GM23338 (cell line): Measurements from ENCODE around the gene CHST15. TPM values are rescaled to one million over a fixed set of nuclear protein-coding genes. Genes with fewer than 3 reads are reported as not detected.
A peak's percentile ranks its signal among the peaks of the same experiment; 100 is the strongest.

ENCODE experiments used
- ATAC-seq: fragments of 200-7000 bp; cut with Tn5 transposase; 3 replicates; pipeline ENCODE4 v1.9.1; 2020
- DNase-seq: peaks from one replicate; pipeline ENCODE4 v3.0.0-alpha.2; 2015; ENCODE audit warnings: low spot score
- H2AFZ ChIP-seq: fragments of 200-600 bp; sonication (generic); 2 replicates; pipeline ENCODE4 v1.8.0; 2016; ENCODE audit warnings: antibody characterized with exemption, mild to moderate bottlenecking, moderate library complexity
- H3F3A ChIP-seq: fragments of 200-600 bp; sonication (generic); replicated peaks from 2 replicates; pipeline ENCODE4 v1.8.0; 2017; ENCODE audit warnings: antibody characterized with exemption, mixed run types, low read depth
- H3K27ac ChIP-seq: fragments of 200-600 bp; sonication (generic); 2 replicates; pipeline ENCODE4 v1.6.1; 2016; ENCODE audit warnings: low read depth
- H3K27me3 ChIP-seq: fragments of 200-600 bp; sonication (generic); 2 replicates; pipeline ENCODE4 v1.8.0; 2016; ENCODE audit warnings: mild to moderate bottlenecking, mixed run types, moderate library complexity; ENCODE audit not compliant: insufficient read depth
- H3K36me3 ChIP-seq: fragments of 200-600 bp; sonication (generic); 2 replicates; pipeline ENCODE4 v1.8.0; 2016; ENCODE audit warnings: mild to moderate bottlenecking; ENCODE audit not compliant: insufficient read depth
- H3K4me1 ChIP-seq: fragments of 200-600 bp; sonication (generic); 2 replicates; pipeline ENCODE4 v1.8.0; 2016; ENCODE audit warnings: mild to moderate bottlenecking, moderate library complexity; ENCODE audit not compliant: insufficient read depth
- H3K4me2 ChIP-seq: fragments of 200-600 bp; sonication (generic); 2 replicates; pipeline ENCODE4 v1.7.1; 2017; ENCODE audit warnings: mixed run types
- H3K4me3 ChIP-seq: fragments of 200-600 bp; sonication (generic); 2 replicates; pipeline ENCODE4 v1.6.1; 2016; ENCODE audit warnings: mixed run types
- H3K79me2 ChIP-seq: fragments of 200-600 bp; sonication (generic); replicated peaks from 2 replicates; pipeline ENCODE4 v1.8.0; 2017; ENCODE audit warnings: mild to moderate bottlenecking; ENCODE audit not compliant: insufficient read depth
- H3K9me2 ChIP-seq: fragments of 200-600 bp; sonication (generic); 2 replicates; pipeline ENCODE4 v1.8.0; 2017; ENCODE audit not compliant: insufficient read depth
- H4K20me1 ChIP-seq: fragments of 200-600 bp; sonication (generic); replicated peaks from 2 replicates; pipeline ENCODE4 v1.8.0; 2017; ENCODE audit warnings: mild to moderate bottlenecking; ENCODE audit not compliant: insufficient read depth
- H3K27ac Mint-ChIP-seq: 2 replicates; pipeline ENCODE4 v1.8.0; 2020; ENCODE audit warnings: inconsistent platforms, mild to moderate bottlenecking, moderate library complexity, mixed read lengths
- H3K27me3 Mint-ChIP-seq: 3 replicates; pipeline ENCODE4 v1.8.0; 2022; ENCODE audit warnings: low read depth, mild to moderate bottlenecking, moderate library complexity, mixed read lengths, inconsistent platforms; ENCODE audit not compliant: insufficient read depth, poor library complexity
- H3K36me3 Mint-ChIP-seq: 3 replicates; pipeline ENCODE4 v1.8.0; 2021; ENCODE audit warnings: low read depth, mild to moderate bottlenecking, inconsistent platforms, moderate library complexity, mixed read lengths
- H3K4me1 Mint-ChIP-seq: 3 replicates; pipeline ENCODE4 v1.8.0; 2020; ENCODE audit warnings: mild to moderate bottlenecking, inconsistent platforms, mixed read lengths
- H3K4me3 Mint-ChIP-seq: 3 replicates; pipeline ENCODE4 v1.8.0; 2021; ENCODE audit warnings: moderate library complexity, mild to moderate bottlenecking, inconsistent platforms, mixed read lengths
- H3K9me3 Mint-ChIP-seq: 3 replicates; pipeline ENCODE4 v1.8.0; 2020; ENCODE audit warnings: moderate library complexity, mild to moderate bottlenecking, inconsistent platforms, mixed read lengths
- CREB1 ChIP-seq: fragments of 250-450 bp; sonication (Bioruptor Pico); IDR thresholded peaks from 2 replicates; pipeline ENCODE4 v1.5.0; 2020; ENCODE audit warnings: low read depth, mild to moderate bottlenecking, moderate library complexity
- EZH2 ChIP-seq: fragments of 200-600 bp; sonication (generic); IDR thresholded peaks from one replicate; pipeline ENCODE4 v1.8.0; 2017; ENCODE audit warnings: antibody characterized with exemption, mild to moderate bottlenecking, low read depth; ENCODE audit not compliant: unreplicated experiment
- EZH2phosphoT487 ChIP-seq: fragments of 200-600 bp; sonication (generic); IDR thresholded peaks from one replicate; pipeline ENCODE4 v1.8.1; 2018; ENCODE audit warnings: antibody characterized with exemption; ENCODE audit not compliant: unreplicated experiment
- JUNB ChIP-seq: IDR thresholded peaks from one replicate; pipeline ENCODE4 v1.6.1; 2016; ENCODE audit warnings: antibody characterized with exemption; ENCODE audit not compliant: unreplicated experiment
- NANOG ChIP-seq: IDR thresholded peaks from 2 replicates; pipeline ENCODE4 v1.6.1; 2016; ENCODE audit warnings: antibody characterized with exemption, borderline replicate concordance
- POLR2AphosphoS5 ChIP-seq: IDR thresholded peaks from 2 replicates; pipeline ENCODE4 v1.6.1; 2016; ENCODE audit warnings: antibody characterized with exemption, low read depth
- STAT1 ChIP-seq: IDR thresholded peaks from one replicate; pipeline ENCODE4 v1.6.1; 2016; ENCODE audit warnings: antibody characterized with exemption; ENCODE audit not compliant: unreplicated experiment
- ZNF114 ChIP-seq: fragments of 250-450 bp; sonication (Bioruptor Pico); IDR thresholded peaks from 2 replicates; pipeline ENCODE4 v1.5.0; 2020; ENCODE audit warnings: mild to moderate bottlenecking, moderate library complexity
- ZNF331 ChIP-seq: fragments of 250-450 bp; sonication (Bioruptor Pico); IDR thresholded peaks from 2 replicates; pipeline ENCODE4 v1.5.0; 2020; ENCODE audit warnings: low read depth, mild to moderate bottlenecking, moderate library complexity
- polyA plus RNA-seq: library from polyadenylated mRNA; unstranded; fragments of >200 nt; fragmentation: Nextera tagmentation; extraction: Ambion mirVana; gene quantifications from 2 replicates; pipeline ENCODE4 v1.2.1, GENCODE V29; 2016
- total RNA-seq: library from RNA; depleted of rRNA; stranded (reverse); fragments of >200 nt; shearing (Covaris generic); gene quantifications from 2 replicates; pipeline ENCODE4 v1.2.3, GENCODE V29; 2014
- TF ChIP-seq, protein P1 (sequence below), 2 experiments: fragments of 200-600 bp in 1 of 2; sonication (generic) in 1 of 2; conservative IDR thresholded peaks; 2 replicates each; pipeline versions ENCODE4 v1.5.1 to v1.6.1; 2016 to 2017; ENCODE audit warnings: antibody characterized with exemption in 2 of 2, low read depth in 2 of 2, mild to moderate bottlenecking in 2 of 2, moderate library complexity in 1 of 2
- TF ChIP-seq, protein P2 (sequence below): IDR thresholded peaks from 2 replicates; pipeline ENCODE4 v1.6.1; 2016; ENCODE audit warnings: antibody characterized with exemption
- TF ChIP-seq, protein P3 (sequence below): fragments of 250-450 bp; sonication (Bioruptor Pico); IDR thresholded peaks from 2 replicates; pipeline ENCODE4 v1.5.0; 2020; ENCODE audit warnings: mild to moderate bottlenecking, moderate library complexity

Gene CHST15
- total and polyA plus RNA-seq, 2 experiments from 2014 or later = 2.6 to 11.2 TPM

DNA sequence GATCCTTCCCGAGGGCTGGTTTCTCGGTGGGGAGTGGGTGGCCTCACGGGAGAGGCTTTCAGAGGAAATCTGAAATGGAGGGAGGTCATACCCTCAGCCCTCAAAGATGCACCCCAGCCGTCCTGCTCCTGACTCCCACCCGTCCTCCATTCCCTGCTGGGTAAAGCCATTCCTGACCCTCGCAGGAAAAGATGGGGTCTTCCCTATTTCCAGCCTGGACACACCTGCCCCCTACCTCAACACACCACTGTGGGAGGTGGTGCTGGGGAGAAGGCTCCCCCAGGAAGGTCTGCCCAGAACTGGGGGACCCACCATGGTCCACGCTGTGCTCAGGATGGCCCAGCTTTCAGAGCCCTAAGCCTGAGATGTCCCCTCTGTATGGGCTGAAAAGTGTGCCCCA is 86.9 kb downstream of the CHST15 start:
- Mint-ChIP-seq H3K9me3 (no peaks in the 10 kb centered on the region), H3K27me3 (peaks cover 7% of the 10 kb centered on the region), H3K36me3 (peaks cover 10% of the 10 kb centered on the region), H3K4me1 (peaks cover 18% of the 10 kb centered on the region), H3K4me3 (no peak overlapping the region), H3K27ac (no peak overlapping the region)
- Histone ChIP-seq H3K4me2 (no peak overlapping the region), H3K27ac (no peak overlapping the region), H2AFZ (no peak overlapping the region), H3K79me2 (no peaks in the 10 kb centered on the region), H3K4me1 (peaks cover 8% of the 10 kb centered on the region; the same call in 1 of the 2 replicates), H3K27me3 (no peaks in the 10 kb centered on the region), H3K9me2 (no peaks in the 10 kb centered on the region), H3K4me3 (no peak overlapping the region), H3F3A (no peaks in the 10 kb centered on the region), H3K36me3 (no peaks in the 10 kb centered on the region), H4K20me1 (no peaks in the 10 kb centered on the region)
- DNase-seq = no peak
- ATAC-seq = no peak
- TF ChIP-seq CREB1 (CRISPR knock-in tag) (no peak), JUNB (no peak), EZH2 (no peak), NANOG (no peak), STAT1 (no peak), EZH2phosphoT487 (no peak), ZNF114 (CRISPR knock-in tag) (no peak), ZNF331 (CRISPR knock-in tag) (no peak), POLR2AphosphoS5 (no peak)
- TF ChIP-seq, protein P1, sequence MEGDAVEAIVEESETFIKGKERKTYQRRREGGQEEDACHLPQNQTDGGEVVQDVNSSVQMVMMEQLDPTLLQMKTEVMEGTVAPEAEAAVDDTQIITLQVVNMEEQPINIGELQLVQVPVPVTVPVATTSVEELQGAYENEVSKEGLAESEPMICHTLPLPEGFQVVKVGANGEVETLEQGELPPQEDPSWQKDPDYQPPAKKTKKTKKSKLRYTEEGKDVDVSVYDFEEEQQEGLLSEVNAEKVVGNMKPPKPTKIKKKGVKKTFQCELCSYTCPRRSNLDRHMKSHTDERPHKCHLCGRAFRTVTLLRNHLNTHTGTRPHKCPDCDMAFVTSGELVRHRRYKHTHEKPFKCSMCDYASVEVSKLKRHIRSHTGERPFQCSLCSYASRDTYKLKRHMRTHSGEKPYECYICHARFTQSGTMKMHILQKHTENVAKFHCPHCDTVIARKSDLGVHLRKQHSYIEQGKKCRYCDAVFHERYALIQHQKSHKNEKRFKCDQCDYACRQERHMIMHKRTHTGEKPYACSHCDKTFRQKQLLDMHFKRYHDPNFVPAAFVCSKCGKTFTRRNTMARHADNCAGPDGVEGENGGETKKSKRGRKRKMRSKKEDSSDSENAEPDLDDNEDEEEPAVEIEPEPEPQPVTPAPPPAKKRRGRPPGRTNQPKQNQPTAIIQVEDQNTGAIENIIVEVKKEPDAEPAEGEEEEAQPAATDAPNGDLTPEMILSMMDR (conservative IDR thresholded peaks at IDR 0.05; ENCODE audit: low read depth in 2 of 2) = no peak
- TF ChIP-seq, protein P2, sequence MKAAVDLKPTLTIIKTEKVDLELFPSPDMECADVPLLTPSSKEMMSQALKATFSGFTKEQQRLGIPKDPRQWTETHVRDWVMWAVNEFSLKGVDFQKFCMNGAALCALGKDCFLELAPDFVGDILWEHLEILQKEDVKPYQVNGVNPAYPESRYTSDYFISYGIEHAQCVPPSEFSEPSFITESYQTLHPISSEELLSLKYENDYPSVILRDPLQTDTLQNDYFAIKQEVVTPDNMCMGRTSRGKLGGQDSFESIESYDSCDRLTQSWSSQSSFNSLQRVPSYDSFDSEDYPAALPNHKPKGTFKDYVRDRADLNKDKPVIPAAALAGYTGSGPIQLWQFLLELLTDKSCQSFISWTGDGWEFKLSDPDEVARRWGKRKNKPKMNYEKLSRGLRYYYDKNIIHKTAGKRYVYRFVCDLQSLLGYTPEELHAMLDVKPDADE = no peak

DNA sequence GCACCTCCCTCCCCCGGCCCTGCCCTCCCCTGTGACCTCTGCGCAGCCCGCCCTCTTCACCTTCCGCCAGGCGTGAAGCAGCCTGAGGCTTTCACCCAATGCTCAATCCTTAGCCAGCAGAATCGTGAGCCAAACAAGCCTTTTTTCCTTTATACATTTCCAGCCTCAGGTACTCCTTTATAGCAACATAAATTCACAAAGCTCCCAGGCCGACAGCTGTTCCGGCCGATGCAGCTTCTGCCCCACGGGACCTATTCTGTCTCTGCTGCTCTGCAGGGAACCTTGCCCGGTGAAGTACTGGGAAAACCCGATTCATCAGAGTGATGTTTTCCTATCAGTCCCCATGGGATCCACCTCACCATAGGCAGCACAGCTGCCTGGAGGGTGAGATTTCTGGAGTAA is 87.4 kb downstream of the CHST15 start:
- ATAC-seq (no peak), DNase-seq (no peak)
- Histone ChIP-seq H3K27me3 (no peaks in the 10 kb centered on the region), H3K36me3 (no peaks in the 10 kb centered on the region), H2AFZ (no peak overlapping the region), H3K27ac (no peak overlapping the region), H4K20me1 (no peaks in the 10 kb centered on the region), H3F3A (no peaks in the 10 kb centered on the region), H3K9me2 (no peaks in the 10 kb centered on the region), H3K4me1 (peaks cover 6% of the 10 kb centered on the region; the same call in 1 of the 2 replicates), H3K4me2 (no peak overlapping the region), H3K79me2 (no peaks in the 10 kb centered on the region), H3K4me3 (no peak overlapping the region)
- H3K4me3 Mint-ChIP-seq = no peak overlapping the region
- H3K36me3 Mint-ChIP-seq = peaks cover 10% of the 10 kb centered on the region
- 0 out of 2 replicates have a peak overlapping the region, but pooled peaks have one; percentile 36 for H3K27ac Mint-ChIP-seq
- H3K4me1 Mint-ChIP-seq = peaks cover 14% of the 10 kb centered on the region
- no peaks in the 10 kb centered on the region for H3K9me3 Mint-ChIP-seq
- peaks cover 10% of the 10 kb centered on the region for H3K27me3 Mint-ChIP-seq
- TF ChIP-seq, protein P3, sequence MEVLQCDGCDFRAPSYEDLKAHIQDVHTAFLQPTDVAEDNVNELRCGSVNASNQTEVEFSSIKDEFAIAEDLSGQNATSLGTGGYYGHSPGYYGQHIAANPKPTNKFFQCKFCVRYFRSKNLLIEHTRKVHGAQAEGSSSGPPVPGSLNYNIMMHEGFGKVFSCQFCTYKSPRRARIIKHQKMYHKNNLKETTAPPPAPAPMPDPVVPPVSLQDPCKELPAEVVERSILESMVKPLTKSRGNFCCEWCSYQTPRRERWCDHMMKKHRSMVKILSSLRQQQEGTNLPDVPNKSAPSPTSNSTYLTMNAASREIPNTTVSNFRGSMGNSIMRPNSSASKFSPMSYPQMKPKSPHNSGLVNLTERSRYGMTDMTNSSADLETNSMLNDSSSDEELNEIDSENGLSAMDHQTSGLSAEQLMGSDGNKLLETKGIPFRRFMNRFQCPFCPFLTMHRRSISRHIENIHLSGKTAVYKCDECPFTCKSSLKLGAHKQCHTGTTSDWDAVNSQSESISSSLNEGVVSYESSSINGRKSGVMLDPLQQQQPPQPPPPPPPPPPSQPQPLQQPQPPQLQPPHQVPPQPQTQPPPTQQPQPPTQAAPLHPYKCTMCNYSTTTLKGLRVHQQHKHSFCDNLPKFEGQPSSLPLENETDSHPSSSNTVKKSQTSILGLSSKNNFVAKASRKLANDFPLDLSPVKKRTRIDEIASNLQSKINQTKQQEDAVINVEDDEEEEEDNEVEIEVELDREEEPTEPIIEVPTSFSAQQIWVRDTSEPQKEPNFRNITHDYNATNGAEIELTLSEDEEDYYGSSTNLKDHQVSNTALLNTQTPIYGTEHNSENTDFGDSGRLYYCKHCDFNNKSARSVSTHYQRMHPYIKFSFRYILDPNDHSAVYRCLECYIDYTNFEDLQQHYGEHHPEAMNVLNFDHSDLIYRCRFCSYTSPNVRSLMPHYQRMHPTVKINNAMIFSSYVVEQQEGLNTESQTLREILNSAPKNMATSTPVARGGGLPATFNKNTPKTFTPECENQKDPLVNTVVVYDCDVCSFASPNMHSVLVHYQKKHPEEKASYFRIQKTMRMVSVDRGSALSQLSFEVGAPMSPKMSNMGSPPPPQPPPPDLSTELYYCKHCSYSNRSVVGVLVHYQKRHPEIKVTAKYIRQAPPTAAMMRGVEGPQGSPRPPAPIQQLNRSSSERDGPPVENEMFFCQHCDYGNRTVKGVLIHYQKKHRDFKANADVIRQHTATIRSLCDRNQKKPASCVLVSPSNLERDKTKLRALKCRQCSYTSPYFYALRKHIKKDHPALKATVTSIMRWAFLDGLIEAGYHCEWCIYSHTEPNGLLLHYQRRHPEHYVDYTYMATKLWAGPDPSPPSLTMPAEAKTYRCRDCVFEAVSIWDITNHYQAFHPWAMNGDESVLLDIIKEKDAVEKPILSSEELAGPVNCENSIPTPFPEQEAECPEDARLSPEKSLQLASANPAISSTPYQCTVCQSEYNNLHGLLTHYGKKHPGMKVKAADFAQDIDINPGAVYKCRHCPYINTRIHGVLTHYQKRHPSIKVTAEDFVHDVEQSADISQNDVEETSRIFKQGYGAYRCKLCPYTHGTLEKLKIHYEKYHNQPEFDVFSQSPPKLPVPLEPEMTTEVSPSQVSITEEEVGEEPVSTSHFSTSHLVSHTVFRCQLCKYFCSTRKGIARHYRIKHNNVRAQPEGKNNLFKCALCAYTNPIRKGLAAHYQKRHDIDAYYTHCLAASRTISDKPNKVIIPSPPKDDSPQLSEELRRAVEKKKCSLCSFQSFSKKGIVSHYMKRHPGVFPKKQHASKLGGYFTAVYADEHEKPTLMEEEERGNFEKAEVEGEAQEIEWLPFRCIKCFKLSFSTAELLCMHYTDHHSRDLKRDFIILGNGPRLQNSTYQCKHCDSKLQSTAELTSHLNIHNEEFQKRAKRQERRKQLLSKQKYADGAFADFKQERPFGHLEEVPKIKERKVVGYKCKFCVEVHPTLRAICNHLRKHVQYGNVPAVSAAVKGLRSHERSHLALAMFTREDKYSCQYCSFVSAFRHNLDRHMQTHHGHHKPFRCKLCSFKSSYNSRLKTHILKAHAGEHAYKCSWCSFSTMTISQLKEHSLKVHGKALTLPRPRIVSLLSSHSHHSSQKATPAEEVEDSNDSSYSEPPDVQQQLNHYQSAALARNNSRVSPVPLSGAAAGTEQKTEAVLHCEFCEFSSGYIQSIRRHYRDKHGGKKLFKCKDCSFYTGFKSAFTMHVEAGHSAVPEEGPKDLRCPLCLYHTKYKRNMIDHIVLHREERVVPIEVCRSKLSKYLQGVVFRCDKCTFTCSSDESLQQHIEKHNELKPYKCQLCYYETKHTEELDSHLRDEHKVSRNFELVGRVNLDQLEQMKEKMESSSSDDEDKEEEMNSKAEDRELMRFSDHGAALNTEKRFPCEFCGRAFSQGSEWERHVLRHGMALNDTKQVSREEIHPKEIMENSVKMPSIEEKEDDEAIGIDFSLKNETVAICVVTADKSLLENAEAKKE (CRISPR knock-in tag) = no peak
- TF ChIP-seq, protein P1 (conservative IDR thresholded peaks at IDR 0.05; ENCODE audit: low read depth in 2 of 2) = no peak
